Type B pancreatic cell (in vitro differentiated cells): ENCODE data around the gene BANP. TPM values are rescaled to one million over a fixed set of nuclear protein-coding genes. Genes with fewer than 3 reads are reported as not detected.

Experiments used
- DNase-seq: peaks from one replicate; pipeline ENCODE4 v3.0.0; 2021; ENCODE audit warnings: mixed read lengths; ENCODE audit not compliant: unreplicated experiment; ENCODE audit errors: extremely low spot score
- H3K27ac Mint-ChIP-seq: 2 replicates; pipeline ENCODE4 v1.8.0; 2021; ENCODE audit warnings: mild to moderate bottlenecking, mixed read lengths
- H3K27me3 Mint-ChIP-seq: 2 replicates; pipeline ENCODE4 v1.8.0; 2021; ENCODE audit warnings: mixed read lengths
- H3K36me3 Mint-ChIP-seq: 2 replicates; pipeline ENCODE4 v1.8.0; 2021; ENCODE audit warnings: mixed read lengths
- H3K4me1 Mint-ChIP-seq: one replicate; pipeline ENCODE4 v1.8.0; 2021; ENCODE audit warnings: mixed read lengths; ENCODE audit not compliant: unreplicated experiment
- H3K4me3 Mint-ChIP-seq: 2 replicates; pipeline ENCODE4 v1.8.0; 2021; ENCODE audit warnings: mild to moderate bottlenecking, mixed read lengths
- H3K9me3 Mint-ChIP-seq: 2 replicates; pipeline ENCODE4 v1.8.0; 2021; ENCODE audit warnings: mixed read lengths
- CTCF ChIP-seq: fragments of 200-600 bp; sonication (generic); conservative IDR thresholded peaks from 2 replicates; pipeline ENCODE4 v1.5.0; 2021; ENCODE audit warnings: antibody characterized with exemption, mild to moderate bottlenecking
- total RNA-seq: library from RNA; stranded (reverse); gene quantifications from 2 replicates; pipeline ENCODE4 v1.2.1, GENCODE V29; 2021; ENCODE audit warnings: low replicate concordance

Gene BANP
- total RNA-seq, 1 donor from 2014 or later, result 36.9 TPM

- H3K4me3 Mint-ChIP-seq, result no peak overlapping the region
- H3K27me3 Mint-ChIP-seq, result peaks cover 9% of the 10 kb centered on the region
- H3K27ac Mint-ChIP-seq, result no peak overlapping the region
- no peak for DNase-seq
- H3K9me3 Mint-ChIP-seq, result no peaks in the 10 kb centered on the region
- H3K4me1 Mint-ChIP-seq, result no peaks in the 10 kb centered on the region
- no peaks in the 10 kb centered on the region for H3K36me3 Mint-ChIP-seq
- no peak for TF ChIP-seq CTCF
Observed at GRCh38 chr16:87914812-87915211, 36.4 kb upstream of the BANP start.

GRCh38 chr16:87917503-87917902 is 33.7 kb upstream of the BANP start:
- DNase-seq, result no peak
- Mint-ChIP-seq H3K4me3 (no peak overlapping the region), H3K36me3 (no peaks in the 10 kb centered on the region), H3K4me1 (no peaks in the 10 kb centered on the region), H3K27me3 (peaks cover 5% of the 10 kb centered on the region), H3K27ac (no peak overlapping the region), H3K9me3 (no peaks in the 10 kb centered on the region)
- no peak for TF ChIP-seq CTCF

GRCh38 chr16:87918338-87918737 is 32.9 kb upstream of the BANP start:
- Mint-ChIP-seq H3K36me3 (no peaks in the 10 kb centered on the region), H3K27me3 (peaks cover 3% of the 10 kb centered on the region), H3K9me3 (no peaks in the 10 kb centered on the region), H3K4me3 (no peak overlapping the region), H3K27ac (no peak overlapping the region), H3K4me1 (no peaks in the 10 kb centered on the region)
- TF ChIP-seq CTCF, result no peak
- DNase-seq, result no peak

- H3K27me3 Mint-ChIP-seq, result peaks cover 3% of the 10 kb centered on the region
- no peak for TF ChIP-seq CTCF
- H3K27ac Mint-ChIP-seq, result no peak overlapping the region
Observed at GRCh38 chr16:87918866-87919680, 32.2 kb upstream of the BANP start.

GRCh38 chr16:87919681-87919994 is 31.6 kb upstream of the BANP start:
- DNase-seq, result no peak
- H3K36me3 Mint-ChIP-seq, result no peaks in the 10 kb centered on the region
- H3K27ac Mint-ChIP-seq, result no peak overlapping the region
- peaks cover 3% of the 10 kb centered on the region for H3K27me3 Mint-ChIP-seq
- no peak overlapping the region for H3K4me3 Mint-ChIP-seq
- TF ChIP-seq CTCF, result no peak
- H3K4me1 Mint-ChIP-seq, result no peaks in the 10 kb centered on the region
- H3K9me3 Mint-ChIP-seq, result no peaks in the 10 kb centered on the region

More at GRCh38 chr16:87918866-87919680, 32.2 kb upstream of the BANP start:
- no peak for DNase-seq
- Mint-ChIP-seq H3K36me3 (no peaks in the 10 kb centered on the region), H3K4me1 (no peaks in the 10 kb centered on the region), H3K9me3 (no peaks in the 10 kb centered on the region), H3K4me3 (no peak overlapping the region)
